ENCODE measurements around the gene CCDC192. TPM values are rescaled to one million over a fixed set of nuclear protein-coding genes. Genes with fewer than 3 reads are reported as not detected.

CCDC192 gene
- total and polyA plus RNA-seq, 2 donors (not counting 3 experiments of a cell fraction or from before 2014, with no cell fraction given), result not detected

DNA sequence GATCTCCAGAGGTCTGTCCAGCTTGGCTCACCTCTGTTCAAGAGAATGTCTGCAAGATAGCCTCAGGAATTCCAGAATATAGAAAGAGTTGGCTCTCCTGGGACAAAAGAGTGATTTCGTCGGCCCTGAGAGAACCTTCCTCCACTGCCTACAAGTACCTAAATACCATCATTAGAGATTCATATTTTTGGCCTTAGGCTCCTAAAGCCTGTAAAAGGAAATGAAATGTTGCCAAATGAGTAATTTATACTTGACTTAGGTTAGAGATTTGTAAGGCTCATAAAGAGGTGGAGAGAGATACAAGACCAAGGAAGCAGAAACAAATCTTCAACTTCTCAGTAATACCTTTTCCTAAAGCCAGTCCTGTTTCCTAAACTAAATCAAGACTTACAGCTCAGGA is 146.2 kb downstream of the CCDC192 start:
- dilution Hi-C loops (cut with MboI; ENCODE audit: extremely low pct_ligation_motif_present, low sequenced_read_pairs) (no loop called here), intact Hi-C loops (cut with micrococcal nuclease) (no loop called here)
- Histone ChIP-seq H3K79me2 (ENCODE audit: control insufficient read depth, insufficient read depth, low read length) (no peaks in the 10 kb centered on the region), H3K27ac (ENCODE audit: insufficient read depth, low read depth, low read length) (no peak overlapping the region), H2AFZ (ENCODE audit: low read depth, low read length) (no peak overlapping the region), H4K20me1 (replicated peaks; ENCODE audit: control insufficient read depth, extremely low read depth, insufficient read depth, low read length) (no peaks in the 10 kb centered on the region), H3K36me3 (ENCODE audit: control insufficient read depth in 2 of 2, extremely low read depth in 1 of 2, insufficient read depth in 2 of 2, low read length in 2 of 2) (no peaks in the 10 kb centered on the region), H3K9me1 (replicated peaks; ENCODE audit: control insufficient read depth, extremely low read depth, insufficient read depth, low read length) (no peaks in the 10 kb centered on the region), H3K4me1 (ENCODE audit: control insufficient read depth, extremely low read depth, insufficient read depth, low read length) (no peaks in the 10 kb centered on the region), H3K4me2 (ENCODE audit: insufficient read depth, low read length) (no peak overlapping the region), H3K4me3 (replicated peaks in 1 of 3; ENCODE audit: insufficient read depth in 1 of 3, low read depth in 1 of 3, low read length in 3 of 3) (no peak overlapping the region), H3K9me3 (replicated peaks; ENCODE audit: control insufficient read depth, insufficient read depth, low read length) (no peaks in the 10 kb centered on the region), H3K9ac (replicated peaks; ENCODE audit: extremely low read depth, insufficient read depth, low read length) (no peak overlapping the region), H3K27me3 (ENCODE audit: control insufficient read depth in 2 of 2, insufficient read depth in 2 of 2, low read length in 2 of 2) (no peaks in the 10 kb centered on the region)
- FAIRE-seq (no peak), DNase-seq (ENCODE audit: low read depth, low spot score) (no peak)
- TF ChIP-seq POLR2AphosphoS5 (IDR thresholded peaks at IDR 0.05; ENCODE audit: insufficient read depth, low read depth, low read length), result no peak
- no peak for TF ChIP-seq MYC (IDR thresholded peaks at IDR 0.05; ENCODE audit: low read depth, low read length)
- TF ChIP-seq, protein P1, sequence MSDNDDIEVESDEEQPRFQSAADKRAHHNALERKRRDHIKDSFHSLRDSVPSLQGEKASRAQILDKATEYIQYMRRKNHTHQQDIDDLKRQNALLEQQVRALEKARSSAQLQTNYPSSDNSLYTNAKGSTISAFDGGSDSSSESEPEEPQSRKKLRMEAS (IDR thresholded peaks at IDR 0.05; ENCODE audit: insufficient read depth, insufficient read length), result no peak
- TF ChIP-seq POLR2A (IDR thresholded peaks at IDR 0.05; ENCODE audit: low read depth, low read length), result no peak
- TF ChIP-seq, protein P2, sequence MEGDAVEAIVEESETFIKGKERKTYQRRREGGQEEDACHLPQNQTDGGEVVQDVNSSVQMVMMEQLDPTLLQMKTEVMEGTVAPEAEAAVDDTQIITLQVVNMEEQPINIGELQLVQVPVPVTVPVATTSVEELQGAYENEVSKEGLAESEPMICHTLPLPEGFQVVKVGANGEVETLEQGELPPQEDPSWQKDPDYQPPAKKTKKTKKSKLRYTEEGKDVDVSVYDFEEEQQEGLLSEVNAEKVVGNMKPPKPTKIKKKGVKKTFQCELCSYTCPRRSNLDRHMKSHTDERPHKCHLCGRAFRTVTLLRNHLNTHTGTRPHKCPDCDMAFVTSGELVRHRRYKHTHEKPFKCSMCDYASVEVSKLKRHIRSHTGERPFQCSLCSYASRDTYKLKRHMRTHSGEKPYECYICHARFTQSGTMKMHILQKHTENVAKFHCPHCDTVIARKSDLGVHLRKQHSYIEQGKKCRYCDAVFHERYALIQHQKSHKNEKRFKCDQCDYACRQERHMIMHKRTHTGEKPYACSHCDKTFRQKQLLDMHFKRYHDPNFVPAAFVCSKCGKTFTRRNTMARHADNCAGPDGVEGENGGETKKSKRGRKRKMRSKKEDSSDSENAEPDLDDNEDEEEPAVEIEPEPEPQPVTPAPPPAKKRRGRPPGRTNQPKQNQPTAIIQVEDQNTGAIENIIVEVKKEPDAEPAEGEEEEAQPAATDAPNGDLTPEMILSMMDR (IDR thresholded peaks at IDR 0.05; ENCODE audit: extremely low read depth in 1 of 2, insufficient read depth in 1 of 2, low read depth in 1 of 2, low read length in 2 of 2), result no peak
- TF ChIP-seq JUN (IDR thresholded peaks at IDR 0.05; ENCODE audit: borderline replicate concordance, insufficient read depth, insufficient read length, low read depth), result no peak
- TF ChIP-seq FOS (IDR thresholded peaks at IDR 0.05; ENCODE audit: borderline replicate concordance, insufficient read depth, low read length), result no peak
- no peak for TF ChIP-seq EZH2 (IDR thresholded peaks at IDR 0.05; ENCODE audit: borderline replicate concordance, low read depth, low read length, severe bottlenecking)
- TF ChIP-seq GATA2 (IDR thresholded peaks at IDR 0.05; ENCODE audit: insufficient read depth, insufficient read length, low read depth, low read length), result no peak
- no TSS peak for BruUV-seq (replicated peaks)
- ChIA-PET POLR2A (no interaction called here), CTCF (interaction anchor here (0.8 kb wide), 1 partner anchor 22 kb away, joined by 3 read pairs; no protein-coding TSS in a partner anchor)

Data from endothelial cell of umbilical vein (primary cell).